ENCODE measurements around the gene SLC38A6. TPM values are rescaled to one million over a fixed set of nuclear protein-coding genes. Genes with fewer than 3 reads are reported as not detected.

The SLC38A6 gene
- total and polyA plus RNA-seq, 2 of the 8 experiments (the other 6 are each of a cell fraction or from before 2014, with no cell fraction given), result 8.1 to 9.8 TPM

DNA sequence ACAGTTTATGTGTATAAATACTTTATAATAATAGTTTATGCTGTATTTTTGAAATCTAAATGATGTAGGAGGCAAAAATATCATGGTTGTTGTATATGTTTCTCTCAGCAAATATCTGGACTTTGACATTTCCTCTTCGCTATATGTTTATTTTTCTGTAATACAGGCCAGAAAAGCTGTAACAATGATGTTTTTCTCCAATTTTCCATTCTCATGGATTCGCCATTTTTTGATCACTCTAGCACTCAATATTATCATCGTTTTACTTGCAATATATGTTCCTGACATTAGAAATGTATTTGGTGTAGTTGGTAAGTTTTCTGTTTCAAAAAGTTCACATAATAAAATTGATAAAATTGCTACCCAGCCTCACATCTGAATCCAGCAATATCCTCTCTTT lies 70.6 kb downstream of the SLC38A6 start (continued):
- TF ChIP-seq, protein P1, sequence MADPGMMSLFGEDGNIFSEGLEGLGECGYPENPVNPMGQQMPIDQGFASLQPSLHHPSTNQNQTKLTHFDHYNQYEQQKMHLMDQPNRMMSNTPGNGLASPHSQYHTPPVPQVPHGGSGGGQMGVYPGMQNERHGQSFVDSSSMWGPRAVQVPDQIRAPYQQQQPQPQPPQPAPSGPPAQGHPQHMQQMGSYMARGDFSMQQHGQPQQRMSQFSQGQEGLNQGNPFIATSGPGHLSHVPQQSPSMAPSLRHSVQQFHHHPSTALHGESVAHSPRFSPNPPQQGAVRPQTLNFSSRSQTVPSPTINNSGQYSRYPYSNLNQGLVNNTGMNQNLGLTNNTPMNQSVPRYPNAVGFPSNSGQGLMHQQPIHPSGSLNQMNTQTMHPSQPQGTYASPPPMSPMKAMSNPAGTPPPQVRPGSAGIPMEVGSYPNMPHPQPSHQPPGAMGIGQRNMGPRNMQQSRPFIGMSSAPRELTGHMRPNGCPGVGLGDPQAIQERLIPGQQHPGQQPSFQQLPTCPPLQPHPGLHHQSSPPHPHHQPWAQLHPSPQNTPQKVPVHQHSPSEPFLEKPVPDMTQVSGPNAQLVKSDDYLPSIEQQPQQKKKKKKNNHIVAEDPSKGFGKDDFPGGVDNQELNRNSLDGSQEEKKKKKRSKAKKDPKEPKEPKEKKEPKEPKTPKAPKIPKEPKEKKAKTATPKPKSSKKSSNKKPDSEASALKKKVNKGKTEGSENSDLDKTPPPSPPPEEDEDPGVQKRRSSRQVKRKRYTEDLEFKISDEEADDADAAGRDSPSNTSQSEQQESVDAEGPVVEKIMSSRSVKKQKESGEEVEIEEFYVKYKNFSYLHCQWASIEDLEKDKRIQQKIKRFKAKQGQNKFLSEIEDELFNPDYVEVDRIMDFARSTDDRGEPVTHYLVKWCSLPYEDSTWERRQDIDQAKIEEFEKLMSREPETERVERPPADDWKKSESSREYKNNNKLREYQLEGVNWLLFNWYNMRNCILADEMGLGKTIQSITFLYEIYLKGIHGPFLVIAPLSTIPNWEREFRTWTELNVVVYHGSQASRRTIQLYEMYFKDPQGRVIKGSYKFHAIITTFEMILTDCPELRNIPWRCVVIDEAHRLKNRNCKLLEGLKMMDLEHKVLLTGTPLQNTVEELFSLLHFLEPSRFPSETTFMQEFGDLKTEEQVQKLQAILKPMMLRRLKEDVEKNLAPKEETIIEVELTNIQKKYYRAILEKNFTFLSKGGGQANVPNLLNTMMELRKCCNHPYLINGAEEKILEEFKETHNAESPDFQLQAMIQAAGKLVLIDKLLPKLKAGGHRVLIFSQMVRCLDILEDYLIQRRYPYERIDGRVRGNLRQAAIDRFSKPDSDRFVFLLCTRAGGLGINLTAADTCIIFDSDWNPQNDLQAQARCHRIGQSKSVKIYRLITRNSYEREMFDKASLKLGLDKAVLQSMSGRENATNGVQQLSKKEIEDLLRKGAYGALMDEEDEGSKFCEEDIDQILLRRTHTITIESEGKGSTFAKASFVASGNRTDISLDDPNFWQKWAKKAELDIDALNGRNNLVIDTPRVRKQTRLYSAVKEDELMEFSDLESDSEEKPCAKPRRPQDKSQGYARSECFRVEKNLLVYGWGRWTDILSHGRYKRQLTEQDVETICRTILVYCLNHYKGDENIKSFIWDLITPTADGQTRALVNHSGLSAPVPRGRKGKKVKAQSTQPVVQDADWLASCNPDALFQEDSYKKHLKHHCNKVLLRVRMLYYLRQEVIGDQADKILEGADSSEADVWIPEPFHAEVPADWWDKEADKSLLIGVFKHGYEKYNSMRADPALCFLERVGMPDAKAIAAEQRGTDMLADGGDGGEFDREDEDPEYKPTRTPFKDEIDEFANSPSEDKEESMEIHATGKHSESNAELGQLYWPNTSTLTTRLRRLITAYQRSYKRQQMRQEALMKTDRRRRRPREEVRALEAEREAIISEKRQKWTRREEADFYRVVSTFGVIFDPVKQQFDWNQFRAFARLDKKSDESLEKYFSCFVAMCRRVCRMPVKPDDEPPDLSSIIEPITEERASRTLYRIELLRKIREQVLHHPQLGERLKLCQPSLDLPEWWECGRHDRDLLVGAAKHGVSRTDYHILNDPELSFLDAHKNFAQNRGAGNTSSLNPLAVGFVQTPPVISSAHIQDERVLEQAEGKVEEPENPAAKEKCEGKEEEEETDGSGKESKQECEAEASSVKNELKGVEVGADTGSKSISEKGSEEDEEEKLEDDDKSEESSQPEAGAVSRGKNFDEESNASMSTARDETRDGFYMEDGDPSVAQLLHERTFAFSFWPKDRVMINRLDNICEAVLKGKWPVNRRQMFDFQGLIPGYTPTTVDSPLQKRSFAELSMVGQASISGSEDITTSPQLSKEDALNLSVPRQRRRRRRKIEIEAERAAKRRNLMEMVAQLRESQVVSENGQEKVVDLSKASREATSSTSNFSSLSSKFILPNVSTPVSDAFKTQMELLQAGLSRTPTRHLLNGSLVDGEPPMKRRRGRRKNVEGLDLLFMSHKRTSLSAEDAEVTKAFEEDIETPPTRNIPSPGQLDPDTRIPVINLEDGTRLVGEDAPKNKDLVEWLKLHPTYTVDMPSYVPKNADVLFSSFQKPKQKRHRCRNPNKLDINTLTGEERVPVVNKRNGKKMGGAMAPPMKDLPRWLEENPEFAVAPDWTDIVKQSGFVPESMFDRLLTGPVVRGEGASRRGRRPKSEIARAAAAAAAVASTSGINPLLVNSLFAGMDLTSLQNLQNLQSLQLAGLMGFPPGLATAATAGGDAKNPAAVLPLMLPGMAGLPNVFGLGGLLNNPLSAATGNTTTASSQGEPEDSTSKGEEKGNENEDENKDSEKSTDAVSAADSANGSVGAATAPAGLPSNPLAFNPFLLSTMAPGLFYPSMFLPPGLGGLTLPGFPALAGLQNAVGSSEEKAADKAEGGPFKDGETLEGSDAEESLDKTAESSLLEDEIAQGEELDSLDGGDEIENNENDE (IDR thresholded peaks at IDR 0.05; ENCODE audit: insufficient replicate concordance, low read length), result no peak
- TF ChIP-seq RFX5 (IDR thresholded peaks at IDR 0.05; ENCODE audit: borderline replicate concordance, low read depth, low read length) (no peak), GTF2F1 (IDR thresholded peaks at IDR 0.05; ENCODE audit: borderline replicate concordance, low read depth, low read length) (no peak), KDM5A (IDR thresholded peaks at IDR 0.05; ENCODE audit: low read length) (no peak), EZH2 (IDR thresholded peaks at IDR 0.05; ENCODE audit: low read depth, low read length, severe bottlenecking) (no peak), BACH1 (IDR thresholded peaks at IDR 0.05; ENCODE audit: low read length) (no peak), SIRT6 (IDR thresholded peaks at IDR 0.05; ENCODE audit: low read length) (no peak), ASH2L (IDR thresholded peaks at IDR 0.05; ENCODE audit: low read length) (no peak), CBX5 (IDR thresholded peaks at IDR 0.05; ENCODE audit: low read depth, low read length) (no peak)
- TF ChIP-seq, protein P2, sequence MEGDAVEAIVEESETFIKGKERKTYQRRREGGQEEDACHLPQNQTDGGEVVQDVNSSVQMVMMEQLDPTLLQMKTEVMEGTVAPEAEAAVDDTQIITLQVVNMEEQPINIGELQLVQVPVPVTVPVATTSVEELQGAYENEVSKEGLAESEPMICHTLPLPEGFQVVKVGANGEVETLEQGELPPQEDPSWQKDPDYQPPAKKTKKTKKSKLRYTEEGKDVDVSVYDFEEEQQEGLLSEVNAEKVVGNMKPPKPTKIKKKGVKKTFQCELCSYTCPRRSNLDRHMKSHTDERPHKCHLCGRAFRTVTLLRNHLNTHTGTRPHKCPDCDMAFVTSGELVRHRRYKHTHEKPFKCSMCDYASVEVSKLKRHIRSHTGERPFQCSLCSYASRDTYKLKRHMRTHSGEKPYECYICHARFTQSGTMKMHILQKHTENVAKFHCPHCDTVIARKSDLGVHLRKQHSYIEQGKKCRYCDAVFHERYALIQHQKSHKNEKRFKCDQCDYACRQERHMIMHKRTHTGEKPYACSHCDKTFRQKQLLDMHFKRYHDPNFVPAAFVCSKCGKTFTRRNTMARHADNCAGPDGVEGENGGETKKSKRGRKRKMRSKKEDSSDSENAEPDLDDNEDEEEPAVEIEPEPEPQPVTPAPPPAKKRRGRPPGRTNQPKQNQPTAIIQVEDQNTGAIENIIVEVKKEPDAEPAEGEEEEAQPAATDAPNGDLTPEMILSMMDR (IDR thresholded peaks at IDR 0.05; ENCODE audit: control extremely low read depth in 1 of 3, insufficient read depth in 1 of 3, low read depth in 1 of 3, low read length in 3 of 3), result no peak
